Right lobe of liver (tissue), 6 donors: ENCODE measurements around the gene CACNG1. TPM values are rescaled to one million over a fixed set of nuclear protein-coding genes. Genes with fewer than 3 reads are reported as not detected.

Experiments
- ATAC-seq, 4 donors: fragments of 200-7000 bp; cut with Tn5 transposase; one replicate each; pipeline ENCODE4 v1.9.1; 2020; ENCODE audit warnings: mild to moderate bottlenecking in 4 of 4, moderate library complexity in 4 of 4
- DNase-seq, 3 donors: peaks; one replicate each; pipeline ENCODE4 v3.0.0-alpha.2; 2020
- H3K27ac ChIP-seq, 3 donors: fragments of 200-600 bp; one replicate each; pipeline ENCODE4 v1.8.0; 2022
- H3K27me3 ChIP-seq, 2 donors: fragments of 200-600 bp; one replicate each; pipeline ENCODE4 v1.8.0; 2022
- H3K36me3 ChIP-seq, 4 donors: fragments of 200-600 bp; sonication (generic) in 1 of 4; one replicate each; pipeline versions ENCODE4 v1.5.1 to v1.8.0; 2017 to 2022; ENCODE audit warnings: control low read depth in 1 of 4
- H3K4me1 ChIP-seq, 4 donors: fragments of 200-600 bp; sonication (generic) in 1 of 4; one replicate each; pipeline versions ENCODE4 v1.5.1 to v1.8.0; 2017 to 2022; ENCODE audit warnings: control low read depth in 1 of 4
- H3K4me3 ChIP-seq, 3 donors: fragments of 200-600 bp; one replicate each; pipeline ENCODE4 v1.8.0; 2022
- H3K9me3 ChIP-seq, 4 donors: fragments of 200-600 bp; sonication (generic) in 1 of 4; one replicate each; pipeline versions ENCODE4 v1.5.1 to v1.8.0; 2017 to 2022; ENCODE audit warnings: control low read depth in 1 of 4
- POLR2A ChIP-seq: fragments of 450-650 bp; IDR thresholded peaks from one replicate; pipeline ENCODE4 v1.6.1; 2017; ENCODE audit warnings: antibody characterized with exemption, mild to moderate bottlenecking
- WGBS: methylation state at CpG from one replicate; pipeline ENCODE4 v1.1.6; 2018; ENCODE audit warnings: low coverage, low lambda C conversion rate; ENCODE audit not compliant: insufficient coverage; ENCODE audit errors: missing lambda C conversion rate; 5-methylcytosine and 5-hydroxymethylcytosine counted together
- intact Hi-C, 2 donors: fragments of 100-400 bp; cut with DNase I; formaldehyde crosslinking; loops; one replicate each; pipeline versions ENCODE4 v1.11.2 to v1.14.1; 2022
- total RNA-seq, 6 experiments: library from RNA; depleted of rRNA in 2 of 6; stranded (reverse); fragments of >200 nt in 2 of 6; fragmentation: NEBNext Ultra II Directional in 3 of 6; extraction: Animal tissue kit (Norgen Biotek cat#: 25700) in 3 of 6; gene quantifications; one replicate each; pipeline versions ENCODE4 v1.1.0 to v1.2.4, GENCODE V29; 2016 to 2023
- TF ChIP-seq, protein P1 (sequence below), 4 donors: fragments of 200-600 bp in 3 of 4; fragments of 450-650 bp in 1 of 4; IDR thresholded peaks; one replicate each; pipeline versions ENCODE4 v1.5.1 to v1.8.0; 2016 to 2022; ENCODE audit warnings: antibody characterized with exemption in 4 of 4, mild to moderate bottlenecking in 2 of 4
- donor health status: DM: no; HTN: yes; CAD: no.
- donor health status: DM: no; HTN: no; CAD: no.
- donor health status: DM: no; HTN: no; CAD: no.
- donor health status: DM: no; HTN: yes; CAD: no.
- donor health status: DM: no; HTN: yes; CAD: no.

CACNG1 gene
- total RNA-seq, 6 experiments from 2014 or later, result not detected

DNA sequence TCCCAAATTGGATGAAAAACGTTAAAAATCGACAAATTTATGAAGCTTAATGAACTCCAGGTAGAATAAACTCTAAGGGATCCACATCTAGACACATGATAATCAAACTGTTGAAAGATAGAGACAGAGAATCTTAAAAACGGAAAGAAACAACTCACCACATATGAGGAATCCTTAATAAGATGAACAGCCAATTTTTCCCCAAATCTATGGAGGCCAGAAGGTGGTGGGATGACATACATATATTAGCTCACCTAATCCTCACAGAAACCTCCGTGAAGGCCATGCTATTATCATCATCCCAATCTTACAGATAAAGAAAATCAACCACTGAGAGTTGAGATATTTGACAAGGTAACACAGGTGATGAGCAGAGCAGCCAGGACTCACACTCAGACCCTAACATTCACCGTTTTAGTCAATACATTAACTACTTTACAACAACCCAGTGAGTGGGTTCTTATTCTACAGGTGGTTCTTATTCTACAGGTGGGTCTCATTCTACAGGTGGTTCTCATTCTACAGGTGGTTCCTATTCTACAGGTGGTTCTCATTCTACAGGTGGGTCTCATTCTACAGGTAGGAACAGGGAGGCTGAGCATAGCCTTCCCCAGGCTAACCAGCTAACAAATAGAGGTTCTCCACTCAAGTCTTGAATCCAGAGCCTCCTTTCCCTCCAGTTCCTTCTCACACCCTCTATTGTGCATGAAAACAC, 4.8 kb downstream of the CACNG1 start:
- Histone ChIP-seq H3K27ac (no peak overlapping the region), H3K4me1 (no peaks in the 10 kb centered on the region), H3K4me3 (no peak overlapping the region), H3K9me3 (peaks cover 0 to 5% (median 0%) of the 10 kb centered on the region in 4 donors), H3K27me3 (no peaks in the 10 kb centered on the region), H3K36me3 (no peaks in the 10 kb centered on the region)
- WGBS, result 68% methylated on average over 5 of the region's 5 CpGs
- no peak for ATAC-seq
- intact Hi-C loops, result no loop called here
- DNase-seq, result no peak
- TF ChIP-seq, protein P1, sequence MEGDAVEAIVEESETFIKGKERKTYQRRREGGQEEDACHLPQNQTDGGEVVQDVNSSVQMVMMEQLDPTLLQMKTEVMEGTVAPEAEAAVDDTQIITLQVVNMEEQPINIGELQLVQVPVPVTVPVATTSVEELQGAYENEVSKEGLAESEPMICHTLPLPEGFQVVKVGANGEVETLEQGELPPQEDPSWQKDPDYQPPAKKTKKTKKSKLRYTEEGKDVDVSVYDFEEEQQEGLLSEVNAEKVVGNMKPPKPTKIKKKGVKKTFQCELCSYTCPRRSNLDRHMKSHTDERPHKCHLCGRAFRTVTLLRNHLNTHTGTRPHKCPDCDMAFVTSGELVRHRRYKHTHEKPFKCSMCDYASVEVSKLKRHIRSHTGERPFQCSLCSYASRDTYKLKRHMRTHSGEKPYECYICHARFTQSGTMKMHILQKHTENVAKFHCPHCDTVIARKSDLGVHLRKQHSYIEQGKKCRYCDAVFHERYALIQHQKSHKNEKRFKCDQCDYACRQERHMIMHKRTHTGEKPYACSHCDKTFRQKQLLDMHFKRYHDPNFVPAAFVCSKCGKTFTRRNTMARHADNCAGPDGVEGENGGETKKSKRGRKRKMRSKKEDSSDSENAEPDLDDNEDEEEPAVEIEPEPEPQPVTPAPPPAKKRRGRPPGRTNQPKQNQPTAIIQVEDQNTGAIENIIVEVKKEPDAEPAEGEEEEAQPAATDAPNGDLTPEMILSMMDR (IDR thresholded peaks at IDR 0.05), result no peak
- no peak for TF ChIP-seq POLR2A

DNA sequence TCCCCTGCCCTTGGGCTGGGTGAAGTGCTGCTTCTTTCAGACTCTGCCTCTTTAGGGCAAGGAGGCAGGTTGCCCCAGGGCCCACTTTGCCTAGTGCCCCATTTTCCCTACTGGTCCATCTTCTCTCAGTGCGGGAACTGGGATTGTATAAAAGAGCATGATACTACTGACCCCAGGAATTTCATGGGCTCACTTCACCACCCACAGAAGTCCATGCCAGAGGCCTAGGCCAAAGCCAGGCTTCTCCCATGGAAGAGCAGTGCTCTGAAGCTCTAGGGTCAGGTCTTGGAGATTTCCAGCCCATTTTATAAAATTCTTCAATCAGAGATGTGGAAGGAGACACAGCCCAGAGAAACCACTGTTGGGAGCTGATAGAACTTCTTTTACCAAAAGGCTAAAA, 5.7 kb downstream of the CACNG1 start:
- Histone ChIP-seq H3K27me3 (no peaks in the 10 kb centered on the region), H3K36me3 (no peaks in the 10 kb centered on the region), H3K4me3 (no peak overlapping the region), H3K9me3 (peaks cover 0 to 5% (median 0%) of the 10 kb centered on the region in 4 donors), H3K27ac (no peak overlapping the region), H3K4me1 (no peaks in the 10 kb centered on the region)
- TF ChIP-seq POLR2A, result no peak
- TF ChIP-seq, protein P1 (IDR thresholded peaks at IDR 0.05), result no peak
- intact Hi-C loops, result no loop called here
- no peak for ATAC-seq
- 100% methylated on average over 1 of the region's 1 CpG for WGBS
- DNase-seq, result no peak

DNA sequence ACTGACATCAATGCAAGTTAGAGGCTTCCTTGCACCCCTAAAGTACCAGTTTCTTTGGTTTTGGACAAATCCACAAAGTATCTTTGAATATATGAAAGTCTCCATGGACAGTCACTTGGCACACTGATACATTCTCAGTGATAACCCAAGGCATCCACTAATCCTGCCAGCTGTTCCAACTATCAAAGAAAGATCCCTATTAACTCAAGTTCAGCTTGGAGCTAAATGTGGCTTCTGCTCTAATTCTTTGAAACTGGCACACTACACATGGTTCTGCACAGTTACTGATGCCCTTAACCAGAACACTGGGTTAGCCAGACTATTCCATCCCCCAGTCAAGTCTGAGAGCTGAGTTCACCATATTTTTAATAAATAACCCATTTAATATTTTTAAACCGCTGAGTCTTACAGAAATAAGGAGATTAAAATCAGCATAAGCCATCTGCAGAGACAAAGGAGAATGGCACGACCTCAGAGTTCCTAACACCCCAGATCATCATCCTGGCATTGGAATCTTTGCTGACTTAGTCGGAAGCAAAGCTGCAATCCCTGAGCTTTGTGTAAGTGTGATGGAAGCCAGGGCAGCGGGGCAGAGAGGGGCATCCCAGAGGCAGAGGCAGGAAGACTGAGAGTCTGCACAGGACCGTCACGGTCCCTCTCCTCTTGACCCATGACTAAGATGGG, 6.3 kb downstream of the CACNG1 start:
- no peak for TF ChIP-seq POLR2A
- TF ChIP-seq, protein P1 (IDR thresholded peaks at IDR 0.05), result no peak
- Histone ChIP-seq H3K36me3 (no peaks in the 10 kb centered on the region), H3K4me1 (no peaks in the 10 kb centered on the region), H3K27me3 (no peaks in the 10 kb centered on the region), H3K9me3 (peaks cover 0 to 5% (median 0%) of the 10 kb centered on the region in 4 donors), H3K4me3 (no peak overlapping the region), H3K27ac (no peak overlapping the region)
- 78% methylated on average over 3 of the region's 6 CpGs for WGBS
- no peak for DNase-seq
- intact Hi-C loops, result no loop called here
- no peak for ATAC-seq

DNA sequence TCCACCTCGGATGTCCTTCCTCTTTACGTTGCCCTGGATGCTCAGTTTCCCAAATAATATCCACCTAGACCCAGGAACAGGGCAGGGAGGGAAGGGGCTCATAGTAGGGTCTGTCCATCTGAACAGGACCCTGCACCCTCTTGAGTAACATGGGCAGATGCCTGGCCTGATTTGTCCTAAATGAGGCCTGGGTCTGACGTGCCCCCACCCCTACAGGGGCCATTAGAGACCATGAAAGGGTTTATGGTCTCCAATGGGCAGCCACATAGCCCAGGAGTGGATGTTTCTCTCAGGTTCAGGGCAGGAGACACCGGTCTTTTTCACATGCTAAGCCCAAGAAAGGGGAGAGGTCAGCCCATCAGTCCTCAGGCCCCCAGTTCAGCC, 6.8 kb downstream of the CACNG1 start:
- Histone ChIP-seq H3K27ac (no peak overlapping the region), H3K27me3 (no peaks in the 10 kb centered on the region), H3K9me3 (peaks cover 0 to 5% (median 0%) of the 10 kb centered on the region in 4 donors), H3K4me1 (no peaks in the 10 kb centered on the region), H3K36me3 (no peaks in the 10 kb centered on the region), H3K4me3 (no peak overlapping the region)
- no peak for DNase-seq
- WGBS, result 60% methylated on average over 2 of the region's 4 CpGs
- no peak for ATAC-seq
- no peak for TF ChIP-seq POLR2A
- TF ChIP-seq, protein P1 (IDR thresholded peaks at IDR 0.05), result no peak
- intact Hi-C loops, result no loop called here
